Loucy (cell line): Measurements from ENCODE around the gene MAP1A.
"Not testable (repeated sequence)": the region's sequence is repeated elsewhere in the genome, so short reads cannot be mapped to it uniquely, and the experiment has no call there.

Experiments
- CTCF ChIP-seq: fragments of 200-600 bp; sonication (generic); conservative IDR thresholded peaks from 2 replicates; pipeline ENCODE4 v1.5.1; 2014; ENCODE audit warnings: mild to moderate bottlenecking, antibody characterized with exemption, low read length
- EZH2phosphoT487 ChIP-seq: fragments of 200-600 bp; IDR thresholded peaks from 2 replicates; pipeline ENCODE4 v1.6.1; 2018; ENCODE audit warnings: antibody characterized with exemption, mild to moderate bottlenecking, moderate library complexity, borderline replicate concordance

DNA sequence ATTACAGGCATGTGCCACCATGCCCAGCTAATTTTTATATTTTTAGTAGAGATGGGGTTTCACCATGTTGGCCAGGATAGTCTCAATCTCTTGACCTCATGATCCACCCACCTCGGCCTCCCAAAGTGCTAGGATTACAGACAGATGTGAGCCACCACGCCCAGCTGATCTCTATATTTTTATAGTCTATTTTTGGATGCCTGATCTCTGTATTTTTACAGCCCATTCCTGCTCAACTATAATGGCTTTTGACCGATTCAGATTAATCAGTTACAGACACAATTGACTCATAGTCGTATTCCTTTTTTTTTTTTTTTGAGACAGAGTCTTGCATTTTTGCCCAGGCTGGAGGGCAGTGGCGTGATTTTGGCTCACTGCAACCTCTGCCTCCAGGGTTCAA is 15.4 kb downstream of the MAP1A start:
- not testable (repeated sequence) for TF ChIP-seq CTCF, EZH2phosphoT487
